Liver (tissue), 9 donors: ENCODE data around the gene TCEA2. TPM values are rescaled to one million over a fixed set of nuclear protein-coding genes. Genes with fewer than 3 reads are reported as not detected.

Experiments used
- DNase-seq: peaks from one replicate; pipeline ENCODE4 v3.0.0-alpha.2; 2017; ENCODE audit warnings: low spot score
- H3K27ac ChIP-seq, 2 donors: one replicate each; pipeline ENCODE4 v1.7.0; 2013; ENCODE audit warnings: inconsistent platforms in 2 of 2, low read length in 2 of 2, control low read depth in 1 of 2, low read depth in 1 of 2, mild to moderate bottlenecking in 1 of 2
- H3K27me3 ChIP-seq, 4 donors: one replicate each; pipeline versions ENCODE4 v1.6.1 to v1.7.0; 2013; ENCODE audit warnings: low read length in 3 of 4, inconsistent platforms in 1 of 4, mild to moderate bottlenecking in 1 of 4, moderate library complexity in 1 of 4; ENCODE audit not compliant: control insufficient read depth in 4 of 4, insufficient read depth in 4 of 4
- H3K36me3 ChIP-seq, 4 donors: one replicate each; pipeline versions ENCODE4 v1.6.1 to v1.7.0; 2013; ENCODE audit warnings: low read length in 3 of 4, mild to moderate bottlenecking in 3 of 4, low read depth in 1 of 4, moderate library complexity in 1 of 4; ENCODE audit not compliant: control insufficient read depth in 4 of 4, insufficient read depth in 3 of 4
- H3K4me1 ChIP-seq, 4 donors: one replicate each; pipeline versions ENCODE4 v1.6.1 to v1.7.0; 2013; ENCODE audit warnings: low read length in 3 of 4, mild to moderate bottlenecking in 3 of 4, moderate library complexity in 1 of 4; ENCODE audit not compliant: control insufficient read depth in 4 of 4, insufficient read depth in 4 of 4
- H3K4me3 ChIP-seq, 3 donors: one replicate each; pipeline versions ENCODE4 v1.6.1 to v1.7.0; 2013; ENCODE audit warnings: low read length in 3 of 3, control low read depth in 1 of 3, low read depth in 1 of 3, mild to moderate bottlenecking in 1 of 3
- H3K9ac ChIP-seq, 2 donors: one replicate each; pipeline ENCODE4 v1.7.0; 2013; ENCODE audit warnings: low read length in 2 of 2, mild to moderate bottlenecking in 2 of 2, moderate library complexity in 2 of 2, control low read depth in 1 of 2, low read depth in 1 of 2
- H3K9me3 ChIP-seq, 4 donors: one replicate each; pipeline versions ENCODE4 v1.6.1 to v1.7.0; 2013; ENCODE audit warnings: low read length in 3 of 4; ENCODE audit not compliant: control insufficient read depth in 4 of 4
- EGR1 ChIP-seq, 2 donors: IDR thresholded peaks; 2 replicates each; pipeline ENCODE4 v1.6.1; 2016 to 2018; ENCODE audit warnings: antibody characterized with exemption in 2 of 2, low read depth in 2 of 2
- FOXA1 ChIP-seq: IDR thresholded peaks from 2 replicates; pipeline ENCODE4 v1.6.1; 2016; ENCODE audit warnings: antibody characterized with exemption
- FOXA2 ChIP-seq: IDR thresholded peaks from 2 replicates; pipeline ENCODE4 v1.6.1; 2016; ENCODE audit warnings: antibody characterized with exemption
- GABPA ChIP-seq, 2 donors: IDR thresholded peaks in 1 of 2; conservative IDR thresholded peaks in 1 of 2; 2 replicates each; pipeline ENCODE4 v1.6.1; 2016; ENCODE audit warnings: antibody characterized with exemption in 2 of 2, mild to moderate bottlenecking in 1 of 2, moderate library complexity in 1 of 2
- HNF4A ChIP-seq, 2 donors: conservative IDR thresholded peaks; 2 replicates each; pipeline ENCODE4 v1.6.1; 2016; ENCODE audit warnings: antibody characterized with exemption in 2 of 2, mild to moderate bottlenecking in 2 of 2
- MAX ChIP-seq: IDR thresholded peaks from 2 replicates; pipeline ENCODE4 v1.6.1; 2016; ENCODE audit warnings: antibody characterized with exemption
- NR2F2 ChIP-seq: IDR thresholded peaks from 2 replicates; pipeline ENCODE4 v1.6.1; 2016; ENCODE audit warnings: antibody characterized with exemption
- REST ChIP-seq: IDR thresholded peaks from 2 replicates; pipeline ENCODE4 v1.6.1; 2016; ENCODE audit warnings: antibody characterized with exemption, mild to moderate bottlenecking
- SP1 ChIP-seq: IDR thresholded peaks from 2 replicates; pipeline ENCODE4 v1.6.1; 2018; ENCODE audit warnings: antibody characterized with exemption, mild to moderate bottlenecking
- TAF1 ChIP-seq: conservative IDR thresholded peaks from 2 replicates; pipeline ENCODE4 v1.6.1; 2016; ENCODE audit warnings: antibody characterized with exemption, mild to moderate bottlenecking
- YY1 ChIP-seq: IDR thresholded peaks from 2 replicates; pipeline ENCODE4 v1.6.1; 2016; ENCODE audit warnings: antibody characterized with exemption, mild to moderate bottlenecking
- ZBTB33 ChIP-seq: IDR thresholded peaks from 2 replicates; pipeline ENCODE4 v1.6.1; 2016; ENCODE audit warnings: antibody characterized with exemption
- WGBS: extraction: QIAGEN DNeasy Blood & Tissue Kit; methylation state at CpG from one replicate; pipeline ENCODE4 v1.1.7; 2013; 5-methylcytosine and 5-hydroxymethylcytosine counted together
- polyA plus RNA-seq, 2 donors: library from polyadenylated mRNA; stranded (reverse) in 1 of 2; unstranded in 1 of 2; fragments of 200-250 nt in 1 of 2; fragments of >200 nt in 1 of 2; fragmentation: Nextera tagmentation in 1 of 2; extraction: Ambion mirVana in 1 of 2; gene quantifications; one replicate each; pipeline versions ENCODE4 v1.2.1 to v1.2.3, GENCODE V29; 2013 to 2015
- total RNA-seq, 2 donors: library from RNA; depleted of rRNA; stranded (reverse); fragments of >200 nt; gene quantifications; one replicate each; pipeline ENCODE4 v1.2.3, GENCODE V29; 2014
- donor health status: healthy.
- donor health status: healthy.
- donor health status: healthy.
- donor health status: healthy.
- donor health status: healthy.

The TCEA2 gene
- total and polyA plus RNA-seq, 4 donors = 4.6 to 22.6 (median 11.8) TPM

- DNase-seq = no peak
- peaks cover 7 to 26% (median 11%) of the 10 kb centered on the region in 4 donors for H3K4me1 ChIP-seq
- no peak overlapping the region for H3K27ac ChIP-seq
- WGBS = 67% methylated on average over 15 of the region's 15 CpGs
- peaks cover 0 to 3% (median 2%) of the 10 kb centered on the region in 4 donors for H3K27me3 ChIP-seq
- H3K9ac ChIP-seq = no peak overlapping the region
- no peak overlapping the region for H3K4me3 ChIP-seq
- no peaks in the 10 kb centered on the region for H3K9me3 ChIP-seq
- no peak for TF ChIP-seq NR2F2
- no peak for TF ChIP-seq MAX
- no peak for TF ChIP-seq SP1
- no peak for TF ChIP-seq TAF1
- no peak for TF ChIP-seq ZBTB33
- no peaks in the 10 kb centered on the region for H3K36me3 ChIP-seq
Observed at GRCh38 chr20:64041040-64041780, 21.8 kb upstream of the TCEA2 start.

GRCh38 chr20:64041781-64042053, 21.3 kb upstream of the TCEA2 start:
- no peak overlapping the region for H3K27ac ChIP-seq
- no peak overlapping the region for H3K4me3 ChIP-seq

More at GRCh38 chr20:64041781-64042053, 21.3 kb upstream of the TCEA2 start:
- no peak for DNase-seq
- peaks cover 0 to 3% (median 2%) of the 10 kb centered on the region in 4 donors for H3K27me3 ChIP-seq
- 35% methylated on average over 11 of the region's 11 CpGs for WGBS
- H3K9me3 ChIP-seq = no peaks in the 10 kb centered on the region
- TF ChIP-seq EGR1 (IDR thresholded peaks at IDR 0.05; ENCODE audit: low read depth in 2 of 2) = no peak
- TF ChIP-seq YY1 = no peak
- no peak for TF ChIP-seq GABPA (IDR thresholded peaks at IDR 0.05 in 1 of 2, conservative IDR thresholded peaks at IDR 0.05 in 1 of 2)
- TF ChIP-seq HNF4A (conservative IDR thresholded peaks at IDR 0.05) = no peak
- no peak for TF ChIP-seq REST
- no peak for TF ChIP-seq MAX
- TF ChIP-seq FOXA1 = no peak
- no peak for TF ChIP-seq FOXA2
- no peak for TF ChIP-seq SP1
- no peaks in the 10 kb centered on the region for H3K36me3 ChIP-seq
- no peak overlapping the region for H3K9ac ChIP-seq
- peaks cover 7 to 26% (median 11%) of the 10 kb centered on the region in 4 donors for H3K4me1 ChIP-seq
